SK-N-SH (cell line): Measurements from ENCODE around the gene PIK3CG.

ENCODE experiments used
- ELF1 ChIP-seq: IDR thresholded peaks from 2 replicates; pipeline ENCODE4 v1.4.0; 2012
- EP300 ChIP-seq, 2 experiments: IDR thresholded peaks; 2 replicates each; pipeline versions ENCODE4 v1.4.0 to v1.6.1; 2012; ENCODE audit warnings: borderline replicate concordance in 1 of 2, low read depth in 1 of 2, low read length in 1 of 2
- EZH2phosphoT487 ChIP-seq: fragments of 200-600 bp; sonication (generic); IDR thresholded peaks from 2 replicates; pipeline ENCODE4 v1.6.1; 2017; ENCODE audit warnings: low read depth, mixed run types, mild to moderate bottlenecking, antibody characterized with exemption, moderate library complexity, borderline replicate concordance
- FOXJ3 ChIP-seq: sonication (generic); formaldehyde crosslinking; IDR thresholded peaks from 2 replicates; pipeline ENCODE4 v1.5.1; 2020; ENCODE audit warnings: mild to moderate bottlenecking, missing genetic modification reagents
- FOXM1 ChIP-seq: IDR thresholded peaks from 2 replicates; pipeline ENCODE4 v1.4.0; 2012; ENCODE audit warnings: low read depth, mild to moderate bottlenecking
- GABPA ChIP-seq: IDR thresholded peaks from 2 replicates; pipeline ENCODE4 v1.4.0; 2012; ENCODE audit warnings: low read depth, mild to moderate bottlenecking
- MXI1 ChIP-seq: IDR thresholded peaks from 2 replicates; pipeline ENCODE4 v1.6.1; 2012; ENCODE audit warnings: mild to moderate bottlenecking, low read depth, low read length, improper control_type of control experiment
- PBX3 ChIP-seq: IDR thresholded peaks from 2 replicates; pipeline ENCODE4; 2012
- POLR2AphosphoS5 ChIP-seq: IDR thresholded peaks from 2 replicates; pipeline ENCODE4 v1.6.1; 2012; ENCODE audit warnings: low read depth, low read length
- SIN3A ChIP-seq: IDR thresholded peaks from 2 replicates; pipeline ENCODE4 v1.6.1; 2012; ENCODE audit warnings: low read depth, mild to moderate bottlenecking, low read length, moderate library complexity, borderline replicate concordance
- SMC3 ChIP-seq: IDR thresholded peaks from 2 replicates; pipeline ENCODE4 v1.6.1; 2012; ENCODE audit warnings: low read depth, low read length, improper control_type of control experiment
- TF ChIP-seq, protein P1 (sequence below): IDR thresholded peaks from 2 replicates; pipeline ENCODE4 v1.6.1; 2012; ENCODE audit warnings: mild to moderate bottlenecking, low read depth, low read length, moderate library complexity
- TF ChIP-seq, protein P2 (sequence below): fragments of 200-600 bp; sonication (generic); IDR thresholded peaks from 2 replicates; pipeline ENCODE4 v1.6.1; 2017; ENCODE audit warnings: antibody characterized with exemption, mild to moderate bottlenecking, moderate library complexity
- TF ChIP-seq, protein P3 (sequence below): IDR thresholded peaks from 2 replicates; pipeline ENCODE4 v1.4.0; 2012; ENCODE audit warnings: low read depth, borderline replicate concordance

DNA sequence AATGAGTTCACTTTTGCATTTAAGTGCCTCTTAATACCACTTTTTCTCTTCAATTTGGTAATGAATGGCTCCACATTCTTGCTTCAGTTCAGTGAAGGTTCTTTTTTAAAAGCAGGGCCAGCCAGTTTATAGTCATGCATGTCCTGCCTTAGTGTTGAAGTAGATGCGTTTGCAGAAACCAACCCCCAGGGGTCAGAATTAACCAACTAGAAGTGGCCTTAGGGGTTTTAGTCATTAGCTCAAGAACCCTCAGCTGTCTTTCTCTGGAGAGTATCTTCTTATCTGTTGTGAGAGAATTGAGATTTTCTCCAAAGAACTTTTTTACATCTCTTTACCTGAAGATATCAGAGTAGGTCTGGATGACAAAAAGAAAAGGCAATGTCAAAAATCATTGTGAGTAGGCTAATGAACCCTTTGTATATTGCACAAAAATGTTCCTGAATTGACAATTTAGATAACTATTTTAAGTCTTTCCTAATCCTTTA, 82.2 kb downstream of the PIK3CG start:
- TF ChIP-seq SIN3A (0 out of 2 replicates have a peak, but pooled peaks have one; percentile 32), POLR2AphosphoS5 (no peak), SMC3 (peak; percentile 99), EZH2phosphoT487 (no peak), FOXJ3 (CRISPR knock-in tag) (no peak), GABPA (no peak), MXI1 (no peak), ELF1 (no peak), EP300 (IDR thresholded peaks at IDR 0.05; ENCODE audit: borderline replicate concordance in 1 of 2, low read depth in 1 of 2, low read length in 1 of 2) (no peak), PBX3 (no peak), FOXM1 (no peak)
- TF ChIP-seq, protein P1, sequence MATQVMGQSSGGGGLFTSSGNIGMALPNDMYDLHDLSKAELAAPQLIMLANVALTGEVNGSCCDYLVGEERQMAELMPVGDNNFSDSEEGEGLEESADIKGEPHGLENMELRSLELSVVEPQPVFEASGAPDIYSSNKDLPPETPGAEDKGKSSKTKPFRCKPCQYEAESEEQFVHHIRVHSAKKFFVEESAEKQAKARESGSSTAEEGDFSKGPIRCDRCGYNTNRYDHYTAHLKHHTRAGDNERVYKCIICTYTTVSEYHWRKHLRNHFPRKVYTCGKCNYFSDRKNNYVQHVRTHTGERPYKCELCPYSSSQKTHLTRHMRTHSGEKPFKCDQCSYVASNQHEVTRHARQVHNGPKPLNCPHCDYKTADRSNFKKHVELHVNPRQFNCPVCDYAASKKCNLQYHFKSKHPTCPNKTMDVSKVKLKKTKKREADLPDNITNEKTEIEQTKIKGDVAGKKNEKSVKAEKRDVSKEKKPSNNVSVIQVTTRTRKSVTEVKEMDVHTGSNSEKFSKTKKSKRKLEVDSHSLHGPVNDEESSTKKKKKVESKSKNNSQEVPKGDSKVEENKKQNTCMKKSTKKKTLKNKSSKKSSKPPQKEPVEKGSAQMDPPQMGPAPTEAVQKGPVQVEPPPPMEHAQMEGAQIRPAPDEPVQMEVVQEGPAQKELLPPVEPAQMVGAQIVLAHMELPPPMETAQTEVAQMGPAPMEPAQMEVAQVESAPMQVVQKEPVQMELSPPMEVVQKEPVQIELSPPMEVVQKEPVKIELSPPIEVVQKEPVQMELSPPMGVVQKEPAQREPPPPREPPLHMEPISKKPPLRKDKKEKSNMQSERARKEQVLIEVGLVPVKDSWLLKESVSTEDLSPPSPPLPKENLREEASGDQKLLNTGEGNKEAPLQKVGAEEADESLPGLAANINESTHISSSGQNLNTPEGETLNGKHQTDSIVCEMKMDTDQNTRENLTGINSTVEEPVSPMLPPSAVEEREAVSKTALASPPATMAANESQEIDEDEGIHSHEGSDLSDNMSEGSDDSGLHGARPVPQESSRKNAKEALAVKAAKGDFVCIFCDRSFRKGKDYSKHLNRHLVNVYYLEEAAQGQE: no peak
- TF ChIP-seq, protein P2, sequence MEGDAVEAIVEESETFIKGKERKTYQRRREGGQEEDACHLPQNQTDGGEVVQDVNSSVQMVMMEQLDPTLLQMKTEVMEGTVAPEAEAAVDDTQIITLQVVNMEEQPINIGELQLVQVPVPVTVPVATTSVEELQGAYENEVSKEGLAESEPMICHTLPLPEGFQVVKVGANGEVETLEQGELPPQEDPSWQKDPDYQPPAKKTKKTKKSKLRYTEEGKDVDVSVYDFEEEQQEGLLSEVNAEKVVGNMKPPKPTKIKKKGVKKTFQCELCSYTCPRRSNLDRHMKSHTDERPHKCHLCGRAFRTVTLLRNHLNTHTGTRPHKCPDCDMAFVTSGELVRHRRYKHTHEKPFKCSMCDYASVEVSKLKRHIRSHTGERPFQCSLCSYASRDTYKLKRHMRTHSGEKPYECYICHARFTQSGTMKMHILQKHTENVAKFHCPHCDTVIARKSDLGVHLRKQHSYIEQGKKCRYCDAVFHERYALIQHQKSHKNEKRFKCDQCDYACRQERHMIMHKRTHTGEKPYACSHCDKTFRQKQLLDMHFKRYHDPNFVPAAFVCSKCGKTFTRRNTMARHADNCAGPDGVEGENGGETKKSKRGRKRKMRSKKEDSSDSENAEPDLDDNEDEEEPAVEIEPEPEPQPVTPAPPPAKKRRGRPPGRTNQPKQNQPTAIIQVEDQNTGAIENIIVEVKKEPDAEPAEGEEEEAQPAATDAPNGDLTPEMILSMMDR: peak; percentile 98
- TF ChIP-seq, protein P3, sequence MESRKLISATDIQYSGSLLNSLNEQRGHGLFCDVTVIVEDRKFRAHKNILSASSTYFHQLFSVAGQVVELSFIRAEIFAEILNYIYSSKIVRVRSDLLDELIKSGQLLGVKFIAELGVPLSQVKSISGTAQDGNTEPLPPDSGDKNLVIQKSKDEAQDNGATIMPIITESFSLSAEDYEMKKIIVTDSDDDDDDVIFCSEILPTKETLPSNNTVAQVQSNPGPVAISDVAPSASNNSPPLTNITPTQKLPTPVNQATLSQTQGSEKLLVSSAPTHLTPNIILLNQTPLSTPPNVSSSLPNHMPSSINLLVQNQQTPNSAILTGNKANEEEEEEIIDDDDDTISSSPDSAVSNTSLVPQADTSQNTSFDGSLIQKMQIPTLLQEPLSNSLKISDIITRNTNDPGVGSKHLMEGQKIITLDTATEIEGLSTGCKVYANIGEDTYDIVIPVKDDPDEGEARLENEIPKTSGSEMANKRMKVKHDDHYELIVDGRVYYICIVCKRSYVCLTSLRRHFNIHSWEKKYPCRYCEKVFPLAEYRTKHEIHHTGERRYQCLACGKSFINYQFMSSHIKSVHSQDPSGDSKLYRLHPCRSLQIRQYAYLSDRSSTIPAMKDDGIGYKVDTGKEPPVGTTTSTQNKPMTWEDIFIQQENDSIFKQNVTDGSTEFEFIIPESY: no peak
